A673 (cell line): ENCODE measurements around the gene NPY1R.

Experiments used
- EZH2 ChIP-seq: fragments of 200-600 bp; sonication (generic); IDR thresholded peaks from 2 replicates; pipeline ENCODE4 v1.6.1; 2017; ENCODE audit warnings: borderline replicate concordance, low read depth, mild to moderate bottlenecking, mixed read lengths, antibody characterized with exemption, low read length; ENCODE audit not compliant: poor library complexity, severe bottlenecking
- TF ChIP-seq, protein P1 (sequence below): fragments of 300-800, 200-600 bp; sonication (generic); conservative IDR thresholded peaks from 2 replicates; pipeline ENCODE4 v1.5.1; 2017; ENCODE audit warnings: low read depth, mild to moderate bottlenecking, antibody characterized with exemption, low read length, moderate library complexity, mixed read lengths

DNA sequence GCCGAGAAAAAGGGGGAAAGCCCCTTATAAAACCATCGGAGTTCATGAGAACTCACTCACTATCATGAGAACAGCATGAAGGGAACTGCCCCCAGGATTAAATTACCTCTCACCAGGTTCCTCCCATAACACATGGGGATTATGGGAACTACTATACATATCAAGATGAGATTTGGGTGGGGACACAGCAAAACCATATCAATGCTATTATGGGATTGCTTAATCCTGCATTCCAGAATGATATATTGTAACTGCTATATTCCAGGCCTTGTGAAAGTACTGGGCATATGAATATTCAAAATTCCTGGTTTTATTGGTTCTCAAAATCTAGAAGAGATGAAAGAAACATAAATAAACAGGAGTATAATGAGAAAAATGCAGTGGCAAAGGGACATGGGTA lies 29.3 kb downstream of the NPY1R start:
- TF ChIP-seq, protein P1, sequence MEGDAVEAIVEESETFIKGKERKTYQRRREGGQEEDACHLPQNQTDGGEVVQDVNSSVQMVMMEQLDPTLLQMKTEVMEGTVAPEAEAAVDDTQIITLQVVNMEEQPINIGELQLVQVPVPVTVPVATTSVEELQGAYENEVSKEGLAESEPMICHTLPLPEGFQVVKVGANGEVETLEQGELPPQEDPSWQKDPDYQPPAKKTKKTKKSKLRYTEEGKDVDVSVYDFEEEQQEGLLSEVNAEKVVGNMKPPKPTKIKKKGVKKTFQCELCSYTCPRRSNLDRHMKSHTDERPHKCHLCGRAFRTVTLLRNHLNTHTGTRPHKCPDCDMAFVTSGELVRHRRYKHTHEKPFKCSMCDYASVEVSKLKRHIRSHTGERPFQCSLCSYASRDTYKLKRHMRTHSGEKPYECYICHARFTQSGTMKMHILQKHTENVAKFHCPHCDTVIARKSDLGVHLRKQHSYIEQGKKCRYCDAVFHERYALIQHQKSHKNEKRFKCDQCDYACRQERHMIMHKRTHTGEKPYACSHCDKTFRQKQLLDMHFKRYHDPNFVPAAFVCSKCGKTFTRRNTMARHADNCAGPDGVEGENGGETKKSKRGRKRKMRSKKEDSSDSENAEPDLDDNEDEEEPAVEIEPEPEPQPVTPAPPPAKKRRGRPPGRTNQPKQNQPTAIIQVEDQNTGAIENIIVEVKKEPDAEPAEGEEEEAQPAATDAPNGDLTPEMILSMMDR, result no peak
- no peak for TF ChIP-seq EZH2
